Psoas muscle (tissue), 8 donors: ENCODE measurements around the gene EFCAB11. TPM values are rescaled to one million over a fixed set of nuclear protein-coding genes. Genes with fewer than 3 reads are reported as not detected.
A peak's percentile ranks its signal among the peaks of the same experiment; 100 is the strongest.
"Not testable (repeated sequence)": the region's sequence is repeated elsewhere in the genome, so short reads cannot be mapped to it uniquely, and the experiment has no call there.

Experiments used
- ATAC-seq, 4 donors: fragments of 200-7000 bp; cut with Tn5 transposase; one replicate each; pipeline ENCODE4 v1.9.1; 2020; ENCODE audit warnings: moderate library complexity in 3 of 4, mild to moderate bottlenecking in 2 of 4
- DNase-seq, 2 donors: peaks; one replicate each; pipeline ENCODE4 v3.0.0-alpha.2; 2020
- H3K27ac ChIP-seq: fragments of 200-600 bp; one replicate; pipeline ENCODE4 v1.8.0; 2022
- H3K27me3 ChIP-seq, 3 donors: fragments of 200-600 bp in 1 of 3; one replicate each; pipeline versions ENCODE4 v1.6.1 to v1.8.0; 2013 to 2022; ENCODE audit warnings: low read length in 2 of 3, mild to moderate bottlenecking in 2 of 3, moderate library complexity in 1 of 3; ENCODE audit not compliant: insufficient read depth in 3 of 3
- H3K36me3 ChIP-seq, 2 donors: fragments of 200-600 bp in 1 of 2; one replicate each; pipeline versions ENCODE4 v1.6.1 to v1.8.0; 2013 to 2022; ENCODE audit warnings: low read depth in 1 of 2, mild to moderate bottlenecking in 1 of 2, moderate library complexity in 1 of 2; ENCODE audit not compliant: insufficient read depth in 1 of 2
- H3K4me1 ChIP-seq: fragments of 200-600 bp; one replicate; pipeline ENCODE4 v1.8.0; 2022
- H3K4me3 ChIP-seq: fragments of 200-600 bp; one replicate; pipeline ENCODE4 v1.8.0; 2022; ENCODE audit warnings: mild to moderate bottlenecking
- H3K9me3 ChIP-seq: fragments of 200-600 bp; one replicate; pipeline ENCODE4 v1.8.0; 2022
- CTCF ChIP-seq: fragments of 200-600 bp; IDR thresholded peaks from one replicate; pipeline ENCODE4 v1.8.0; 2022; ENCODE audit warnings: antibody characterized with exemption
- WGBS, 3 donors: extraction: QIAGEN DNeasy Blood & Tissue Kit; methylation state at CpG; one replicate each; pipeline versions ENCODE4 v1.1.6 to v1.1.7; 2013; 5-methylcytosine and 5-hydroxymethylcytosine counted together
- intact Hi-C, 2 donors: fragments of 100-400 bp; cut with DNase I; formaldehyde crosslinking; loops; one replicate each; pipeline versions ENCODE4 v1.11.0 to v1.14.2; 2022
- polyA plus RNA-seq, 3 donors: library from polyadenylated mRNA; stranded (reverse); fragments of 200-250 nt; gene quantifications; one replicate each; pipeline ENCODE4 v1.2.3, GENCODE V29; 2013
- total RNA-seq, 4 donors: library from RNA; stranded (reverse); fragmentation: NEBNext Ultra II Directional in 2 of 4; extraction: Animal tissue kit (Norgen Biotek cat#: 25700) in 2 of 4; gene quantifications; one replicate each; pipeline versions ENCODE4 v1.2.1 to v1.2.4, GENCODE V29; 2021 to 2023
- donor health status: healthy with polysubstance abuse.
- donor health status: DM: no; HTN: no; CAD: no; lungs with moderate emphysema.
- donor health status: Bipolar disorder and iron deficiency.
- donor health status: healthy.
- donor health status: DM: yes; HTN: yes; CAD: no.
- donor health status: DM: no; HTN: no; CAD: no.
- donor health status: DM: no; HTN: no; CAD: no.
- donor health status: DM: yes; HTN: yes; CAD: no.

Gene EFCAB11
- total and polyA plus RNA-seq, 7 donors: 0.59 to 5.3 (median 2.4) TPM

GRCh38 chr14:89899917-89900663, 54.4 kb downstream of the EFCAB11 start:
- Histone ChIP-seq H3K4me1 (peaks cover 6% of the 10 kb centered on the region), H3K9me3 (peaks cover 7% of the 10 kb centered on the region), H3K27me3 (no peaks in the 10 kb centered on the region), H3K27ac (no peak overlapping the region), H3K4me3 (no peak overlapping the region), H3K36me3 (no peaks in the 10 kb centered on the region)
- WGBS, 3 donors: 65 to 80% (median 67%) methylated on average over 4 of the region's 4 CpGs
- peak in 1 of 4 donors; percentile 60 for ATAC-seq
- peak; percentile 53 for TF ChIP-seq CTCF
- no peak for DNase-seq
- intact Hi-C loops: no loop called here

GRCh38 chr14:89899291-89899690, 55.2 kb downstream of the EFCAB11 start:
- H3K4me1 ChIP-seq: peaks cover 6% of the 10 kb centered on the region
- intact Hi-C loops: no loop called here
- no peaks in the 10 kb centered on the region for H3K36me3 ChIP-seq
- no peaks in the 10 kb centered on the region for H3K27me3 ChIP-seq
- no peak for DNase-seq
- H3K27ac ChIP-seq: no peak overlapping the region
- TF ChIP-seq CTCF: no peak
- H3K4me3 ChIP-seq: no peak overlapping the region
- no peak for ATAC-seq
- WGBS, 3 donors: 83 to 93% (median 88%) methylated on average over 1 of the region's 1 CpG
- peaks cover 7% of the 10 kb centered on the region for H3K9me3 ChIP-seq

DNA sequence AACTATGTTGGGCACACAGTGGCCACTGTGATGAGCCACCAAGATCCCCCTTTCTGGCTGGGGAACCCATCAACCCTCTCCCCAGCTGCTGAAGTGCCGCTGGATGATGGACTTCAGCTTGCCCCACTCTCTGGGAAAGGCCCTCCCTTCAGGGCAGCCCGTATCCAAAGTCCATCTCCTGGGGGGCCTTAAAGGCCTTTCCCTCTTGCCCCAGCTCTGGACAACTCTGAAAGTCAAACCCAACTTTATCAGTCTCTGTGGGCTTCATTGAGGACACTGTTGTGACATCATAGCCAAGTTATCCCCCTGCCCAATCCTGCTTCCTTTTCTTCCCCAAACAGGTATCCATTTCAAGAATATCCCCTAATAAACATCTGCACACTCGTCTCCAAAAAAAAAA, 61.1 kb downstream of the EFCAB11 start:
- 77 to 88% (median 80%) methylated on average over 3 of the region's 3 CpGs for WGBS, 3 donors
- ATAC-seq, DNase-seq, H3K27me3 ChIP-seq, H3K36me3 ChIP-seq, H3K4me1 ChIP-seq, H3K27ac ChIP-seq, H3K4me3 ChIP-seq, intact Hi-C loops: not testable (repeated sequence)
- peaks cover 19% of the 10 kb centered on the region for H3K9me3 ChIP-seq

- DNase-seq (no peak), ATAC-seq (no peak)
- Histone ChIP-seq H3K4me1 (no peaks in the 10 kb centered on the region), H3K27ac (no peak overlapping the region), H3K27me3 (no peaks in the 10 kb centered on the region), H3K36me3 (no peaks in the 10 kb centered on the region), H3K9me3 (peaks cover 19% of the 10 kb centered on the region), H3K4me3 (no peak overlapping the region)
- TF ChIP-seq CTCF: no peak
- 44 to 63% (median 55%) methylated on average over 6 of the region's 6 CpGs for WGBS, 3 donors
- intact Hi-C loops: no loop called here
These were observed 61.6 kb downstream of the EFCAB11 start for GRCh38 chr14:89892953-89893352.

DNA sequence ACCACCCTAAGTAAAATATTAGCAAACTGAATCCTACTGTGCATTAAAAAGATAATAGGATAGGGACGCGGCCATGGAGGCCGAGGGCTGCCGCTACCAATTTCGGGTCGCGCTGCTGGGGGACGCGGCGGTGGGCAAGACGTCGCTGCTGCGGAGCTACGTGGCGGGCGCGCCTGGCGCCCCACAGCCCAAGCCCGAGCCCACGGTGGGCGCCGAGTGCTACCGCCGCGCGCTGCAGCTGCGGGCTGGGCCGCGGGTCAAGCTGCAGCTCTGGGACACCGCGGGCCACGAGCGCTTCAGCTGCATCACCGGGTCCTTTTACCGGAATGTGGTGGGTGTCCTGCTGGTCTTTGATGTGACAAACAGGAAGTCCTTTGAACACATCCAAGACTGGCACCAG, 62.8 kb downstream of the EFCAB11 start:
- H3K27me3 ChIP-seq, H3K36me3 ChIP-seq, intact Hi-C loops, H3K27ac ChIP-seq, H3K4me1 ChIP-seq, H3K4me3 ChIP-seq, DNase-seq, ATAC-seq: not testable (repeated sequence)
- WGBS, 3 donors: 97% methylated on average over 32 to 35 of the region's 35 CpGs
- H3K9me3 ChIP-seq: peaks cover 19% of the 10 kb centered on the region

DNA sequence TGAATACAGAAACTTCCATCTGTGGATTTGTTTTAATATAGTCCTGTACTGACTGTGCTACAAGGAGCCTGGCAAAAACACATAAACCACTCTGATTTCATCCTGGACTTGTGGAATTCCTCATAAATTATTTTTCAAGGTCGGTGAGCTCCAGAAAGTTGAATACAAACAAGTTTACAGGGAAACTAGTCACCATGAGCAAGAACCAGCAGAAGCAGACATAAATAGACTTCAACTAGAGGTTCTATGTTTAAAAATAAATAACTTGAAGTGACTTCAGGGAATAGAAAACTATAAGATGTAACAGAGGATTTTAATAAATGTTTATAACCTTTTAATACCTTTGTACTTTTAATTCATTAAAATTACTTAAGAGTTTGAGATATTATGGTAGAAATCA, 63.5 kb downstream of the EFCAB11 start:
- no peaks in the 10 kb centered on the region for H3K27me3 ChIP-seq
- intact Hi-C loops: no loop called here
- no peak for DNase-seq

More for the DNA sequence above, 63.5 kb downstream of the EFCAB11 start:
- ATAC-seq: no peak
- no peak for TF ChIP-seq CTCF
- H3K4me1 ChIP-seq: no peaks in the 10 kb centered on the region
- WGBS, 3 donors: 26 to 45% (median 35%) methylated on average over 1 of the region's 1 CpG
- H3K9me3 ChIP-seq: peaks cover 15% of the 10 kb centered on the region
- H3K4me3 ChIP-seq: no peak overlapping the region
- no peaks in the 10 kb centered on the region for H3K36me3 ChIP-seq
- no peak overlapping the region for H3K27ac ChIP-seq
